H9 (cell line): ENCODE measurements around the gene SNED1. TPM values are rescaled to one million over a fixed set of nuclear protein-coding genes. Genes with fewer than 3 reads are reported as not detected.

Experiments
- DNase-seq: peaks from one replicate; pipeline ENCODE4 v3.0.0-alpha.2; 2017
- H2AFZ ChIP-seq: one replicate; pipeline ENCODE4 v1.6.1; 2013; ENCODE audit warnings: mild to moderate bottlenecking, low read length, control low read depth, moderate library complexity
- H2AK5ac ChIP-seq: 2 replicates; pipeline ENCODE4 v1.6.1; 2013; ENCODE audit warnings: low read length, control low read depth, mixed read lengths; ENCODE audit not compliant: insufficient read length
- H2BK120ac ChIP-seq: one replicate; pipeline ENCODE4 v1.6.1; 2013; ENCODE audit warnings: low read depth, mild to moderate bottlenecking, low read length, control low read depth, inconsistent platforms; ENCODE audit not compliant: poor library complexity, severe bottlenecking
- H2BK12ac ChIP-seq: 2 replicates; pipeline ENCODE4 v1.6.1; 2013; ENCODE audit warnings: low read length, control low read depth, mixed read lengths, low read depth; ENCODE audit not compliant: insufficient read length
- H2BK15ac ChIP-seq: 2 replicates; pipeline ENCODE4 v1.6.1; 2013; ENCODE audit warnings: low read depth, low read length, control low read depth
- H2BK20ac ChIP-seq: one replicate; pipeline ENCODE4 v1.6.1; 2013; ENCODE audit warnings: low read depth, mild to moderate bottlenecking, low read length, control low read depth, inconsistent platforms; ENCODE audit not compliant: poor library complexity, severe bottlenecking
- H2BK5ac ChIP-seq: 2 replicates; pipeline ENCODE4 v1.6.1; 2013; ENCODE audit warnings: low read length, control low read depth, mixed read lengths; ENCODE audit not compliant: insufficient read length
- H3K14ac ChIP-seq: 2 replicates; pipeline ENCODE4 v1.6.1; 2013; ENCODE audit warnings: low read length, control low read depth; ENCODE audit not compliant: insufficient read depth
- H3K18ac ChIP-seq: 2 replicates; pipeline ENCODE4 v1.6.1; 2013; ENCODE audit warnings: low read depth, mild to moderate bottlenecking, mixed read lengths, low read length, control low read depth; ENCODE audit not compliant: insufficient read length
- H3K23ac ChIP-seq: 2 replicates; pipeline ENCODE4 v1.6.1; 2013; ENCODE audit warnings: low read length, control low read depth, mixed read lengths, low read depth; ENCODE audit not compliant: insufficient read length
- H3K23me2 ChIP-seq: 2 replicates; pipeline ENCODE4 v1.6.1; 2013; ENCODE audit warnings: low read depth, mild to moderate bottlenecking, mixed read lengths, low read length, control low read depth; ENCODE audit not compliant: insufficient read length, poor library complexity, severe bottlenecking
- H3K27ac ChIP-seq: 2 replicates; pipeline ENCODE4 v1.5.1; 2013; ENCODE audit warnings: low read length, control low read depth, mixed read lengths, low read depth; ENCODE audit not compliant: insufficient read length
- H3K27me3 ChIP-seq: 2 replicates; pipeline ENCODE4 v1.6.1; 2013; ENCODE audit warnings: low read length, control low read depth, inconsistent platforms; ENCODE audit not compliant: insufficient read depth
- H3K4ac ChIP-seq: 2 replicates; pipeline ENCODE4 v1.6.1; 2013; ENCODE audit warnings: low read depth, mild to moderate bottlenecking, control low read depth, inconsistent platforms, low read length, moderate library complexity
- H3K4me1 ChIP-seq: 2 replicates; pipeline ENCODE4 v1.6.1; 2013; ENCODE audit warnings: low read length, control low read depth, inconsistent platforms; ENCODE audit not compliant: insufficient read depth
- H3K4me2 ChIP-seq: 2 replicates; pipeline ENCODE4 v1.6.1; 2013; ENCODE audit warnings: low read length, control low read depth, mixed read lengths; ENCODE audit not compliant: insufficient read length, insufficient read depth
- H3K56ac ChIP-seq: 2 replicates; pipeline ENCODE4 v1.6.1; 2013; ENCODE audit warnings: low read depth, mild to moderate bottlenecking, mixed read lengths, low read length, control low read depth; ENCODE audit not compliant: insufficient read length
- H3K79me1 ChIP-seq: 2 replicates; pipeline ENCODE4 v1.6.1; 2013; ENCODE audit warnings: low read depth, mild to moderate bottlenecking, moderate library complexity, low read length, control low read depth, inconsistent platforms; ENCODE audit not compliant: insufficient read depth, poor library complexity, severe bottlenecking
- H3K79me2 ChIP-seq: 2 replicates; pipeline ENCODE4 v1.6.1; 2013; ENCODE audit warnings: low read length, control low read depth, inconsistent platforms; ENCODE audit not compliant: insufficient read depth
- H3K9ac ChIP-seq: 2 replicates; pipeline ENCODE4 v1.6.1; 2013; ENCODE audit warnings: low read length, control low read depth, mixed read lengths; ENCODE audit not compliant: insufficient read length; ENCODE audit errors: extremely low read depth
- H3K9me3 ChIP-seq: one replicate; pipeline ENCODE4 v1.6.1; 2013; ENCODE audit warnings: low read depth, low read length, inconsistent platforms; ENCODE audit not compliant: control insufficient read depth
- H3T11ph ChIP-seq: one replicate; pipeline ENCODE4 v1.6.1; 2013; ENCODE audit warnings: mild to moderate bottlenecking, low read length, control low read depth, inconsistent platforms
- H4K20me1 ChIP-seq: one replicate; pipeline ENCODE4 v1.6.1; 2013; ENCODE audit not compliant: control insufficient read depth, insufficient read length, insufficient read depth
- H4K5ac ChIP-seq: 2 replicates; pipeline ENCODE4 v1.6.1; 2013; ENCODE audit warnings: low read depth, mild to moderate bottlenecking, mixed read lengths, low read length, control low read depth; ENCODE audit not compliant: insufficient read length
- H4K8ac ChIP-seq: replicated peaks from 2 replicates; pipeline ENCODE4 v1.6.1; 2013; ENCODE audit warnings: low read length, control low read depth, mixed read lengths, low read depth; ENCODE audit not compliant: insufficient read length
- H4K91ac ChIP-seq: 2 replicates; pipeline ENCODE4 v1.6.1; 2013; ENCODE audit warnings: low read depth, mild to moderate bottlenecking, moderate library complexity, mixed read lengths, low read length, control low read depth; ENCODE audit not compliant: insufficient read length
- H3K27ac Mint-ChIP-seq, 3 experiments: 2 replicates in 2 of 3; 3 replicates in 1 of 3; pipeline ENCODE4 v1.8.0; 2020 to 2021; ENCODE audit warnings: mixed read lengths in 3 of 3, mild to moderate bottlenecking in 1 of 3, moderate library complexity in 1 of 3
- H3K27me3 Mint-ChIP-seq: 2 replicates; pipeline ENCODE4 v1.8.0; 2021; ENCODE audit warnings: low read depth, mild to moderate bottlenecking, moderate library complexity, mixed read lengths
- H3K36me3 Mint-ChIP-seq, 3 experiments: 2 replicates in 2 of 3; 3 replicates in 1 of 3; pipeline ENCODE4 v1.8.0; 2020 to 2021; ENCODE audit warnings: low read depth in 3 of 3, mixed read lengths in 3 of 3; ENCODE audit not compliant: insufficient read depth in 1 of 3
- H3K4me1 Mint-ChIP-seq, 2 experiments: 2 replicates each; pipeline ENCODE4 v1.8.0; 2020; ENCODE audit warnings: mixed read lengths in 2 of 2
- H3K4me3 Mint-ChIP-seq, 2 experiments: 2 replicates in 1 of 2; 3 replicates in 1 of 2; pipeline ENCODE4 v1.8.0; 2020 to 2021; ENCODE audit warnings: mild to moderate bottlenecking in 2 of 2, mixed read lengths in 2 of 2, moderate library complexity in 1 of 2
- H3K9me3 Mint-ChIP-seq, 2 experiments: 2 replicates in 1 of 2; 3 replicates in 1 of 2; pipeline ENCODE4 v1.8.0; 2020; ENCODE audit warnings: mild to moderate bottlenecking in 2 of 2, mixed read lengths in 2 of 2, moderate library complexity in 1 of 2
- WGBS: extraction: QIAGEN DNeasy Blood & Tissue Kit; methylation state at CpG from one replicate; pipeline ENCODE4 v1.1.7; 2013; ENCODE audit warnings: missing lambda C conversion rate, low lambda C conversion rate, mixed read lengths; ENCODE audit not compliant: insufficient read length; ENCODE audit errors: extremely low coverage; 5-methylcytosine and 5-hydroxymethylcytosine counted together
- total RNA-seq: library from RNA; stranded (reverse); gene quantifications from 2 replicates; pipeline ENCODE4 v1.2.1, GENCODE V29; 2021
- TF ChIP-seq, protein P1 (sequence below): fragments of 200-600 bp; sonication (generic); conservative IDR thresholded peaks from 3 replicates; pipeline ENCODE4 v1.8.0; 2021; ENCODE audit warnings: antibody characterized with exemption, mild to moderate bottlenecking

The SNED1 gene
- total RNA-seq, 1 experiment from 2014 or later, result 2.5 TPM

DNA sequence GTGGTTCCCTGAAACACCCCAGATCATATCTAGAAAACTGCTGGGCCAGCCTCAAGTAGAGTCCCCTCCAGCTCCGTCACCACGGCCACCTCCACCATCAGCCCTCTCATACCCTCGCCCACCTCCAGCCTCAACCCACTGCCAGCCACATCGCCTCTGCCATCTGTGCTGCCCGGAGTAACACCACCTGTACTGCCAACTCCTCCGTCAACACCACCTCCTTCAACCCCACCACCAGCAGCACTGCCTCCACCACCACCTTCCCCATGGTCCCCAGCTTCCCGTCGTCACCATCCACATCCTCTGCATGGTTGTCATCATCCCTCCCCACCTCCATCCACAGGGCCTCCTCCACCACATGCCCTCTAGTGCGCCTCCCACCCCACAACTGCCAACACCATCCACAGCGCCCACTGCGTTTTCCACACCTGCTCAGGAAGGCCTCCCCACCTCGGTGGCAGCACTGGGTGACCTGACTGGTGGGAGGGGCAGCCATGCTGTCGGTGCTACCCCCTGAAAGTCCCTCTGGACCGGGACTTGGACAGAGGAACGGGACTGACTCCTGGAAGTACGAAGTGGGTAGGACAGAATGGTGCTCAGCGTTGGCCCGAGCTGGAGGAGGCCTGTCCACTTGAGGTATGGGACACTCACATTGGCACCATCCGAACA is 1.6 kb downstream of the SNED1 start:
- Histone ChIP-seq H3K23me2 (peaks cover 6% of the 10 kb centered on the region), H3K4ac (no peak overlapping the region), H3K14ac (no peak overlapping the region), H3K9me3 (no peaks in the 10 kb centered on the region), H2BK20ac (no peak overlapping the region), H3K79me2 (no peaks in the 10 kb centered on the region), H2AK5ac (no peak overlapping the region), H4K5ac (no peak overlapping the region), H3K56ac (no peak overlapping the region), H3K27me3 (peaks cover 3% of the 10 kb centered on the region; the same call in 1 of the 2 replicates), H3K4me2 (no peak overlapping the region), H3K23ac (no peak overlapping the region), H3K79me1 (no peaks in the 10 kb centered on the region), H4K20me1 (no peaks in the 10 kb centered on the region), H3K4me1 (no peaks in the 10 kb centered on the region), H2BK12ac (no peak overlapping the region), H3T11ph (no peak overlapping the region), H3K18ac (no peak overlapping the region), H2AFZ (no peak overlapping the region), H4K8ac (no peak overlapping the region), H4K91ac (no peak overlapping the region), H3K9ac (no peak overlapping the region), H3K27ac (no peak overlapping the region), H2BK15ac (no peak overlapping the region), H2BK120ac (no peak overlapping the region), H2BK5ac (no peak overlapping the region)
- Mint-ChIP-seq H3K9me3 (peaks cover 16 to 19% of the 10 kb centered on the region in 2 experiments), H3K4me3 (peak overlapping the region; percentile 49 to 71), H3K27me3 (peaks cover 48% of the 10 kb centered on the region), H3K36me3 (peaks cover 2 to 10% (median 4%) of the 10 kb centered on the region in 3 experiments), H3K4me1 (peaks cover 0 to 4% of the 10 kb centered on the region in 2 experiments; a peak in 2 of 4 replicates), H3K27ac (no peak overlapping the region)
- no CpG with 5 or more reads among the region's 19 CpGs for WGBS
- DNase-seq, result no peak
- TF ChIP-seq, protein P1, sequence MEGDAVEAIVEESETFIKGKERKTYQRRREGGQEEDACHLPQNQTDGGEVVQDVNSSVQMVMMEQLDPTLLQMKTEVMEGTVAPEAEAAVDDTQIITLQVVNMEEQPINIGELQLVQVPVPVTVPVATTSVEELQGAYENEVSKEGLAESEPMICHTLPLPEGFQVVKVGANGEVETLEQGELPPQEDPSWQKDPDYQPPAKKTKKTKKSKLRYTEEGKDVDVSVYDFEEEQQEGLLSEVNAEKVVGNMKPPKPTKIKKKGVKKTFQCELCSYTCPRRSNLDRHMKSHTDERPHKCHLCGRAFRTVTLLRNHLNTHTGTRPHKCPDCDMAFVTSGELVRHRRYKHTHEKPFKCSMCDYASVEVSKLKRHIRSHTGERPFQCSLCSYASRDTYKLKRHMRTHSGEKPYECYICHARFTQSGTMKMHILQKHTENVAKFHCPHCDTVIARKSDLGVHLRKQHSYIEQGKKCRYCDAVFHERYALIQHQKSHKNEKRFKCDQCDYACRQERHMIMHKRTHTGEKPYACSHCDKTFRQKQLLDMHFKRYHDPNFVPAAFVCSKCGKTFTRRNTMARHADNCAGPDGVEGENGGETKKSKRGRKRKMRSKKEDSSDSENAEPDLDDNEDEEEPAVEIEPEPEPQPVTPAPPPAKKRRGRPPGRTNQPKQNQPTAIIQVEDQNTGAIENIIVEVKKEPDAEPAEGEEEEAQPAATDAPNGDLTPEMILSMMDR, result no peak
